ENCODE results near the gene MEA1. TPM values are rescaled to one million over a fixed set of nuclear protein-coding genes. Genes with fewer than 3 reads are reported as not detected.

MEA1 gene
- total and polyA plus RNA-seq, 10 of the 15 experiments (the other 5 are each of a cell fraction or from before 2014, with no cell fraction given), result 59.1 to 148 (median 96.4) TPM

DNA sequence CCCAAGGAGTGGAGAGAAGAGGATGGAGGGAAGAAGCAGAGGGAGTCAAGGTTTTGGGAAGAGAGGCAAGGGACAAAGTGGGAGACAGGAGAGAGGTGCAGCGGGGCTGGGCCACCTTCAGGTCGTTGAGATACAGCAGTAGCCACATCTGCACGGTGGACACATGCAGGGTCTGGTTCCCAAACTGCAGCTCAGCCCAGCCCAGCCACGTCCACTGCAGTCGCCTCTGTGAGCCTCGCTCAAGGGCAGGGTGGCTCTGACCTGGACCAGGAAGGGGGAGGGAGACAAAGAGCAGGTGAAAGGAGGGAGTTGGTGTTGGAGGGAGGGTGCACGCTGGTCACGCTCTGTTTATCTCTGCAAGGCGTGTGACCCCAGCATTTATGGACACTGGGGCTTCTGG, 25.0 kb upstream of the MEA1 start (continued):
- TF ChIP-seq, protein P1, sequence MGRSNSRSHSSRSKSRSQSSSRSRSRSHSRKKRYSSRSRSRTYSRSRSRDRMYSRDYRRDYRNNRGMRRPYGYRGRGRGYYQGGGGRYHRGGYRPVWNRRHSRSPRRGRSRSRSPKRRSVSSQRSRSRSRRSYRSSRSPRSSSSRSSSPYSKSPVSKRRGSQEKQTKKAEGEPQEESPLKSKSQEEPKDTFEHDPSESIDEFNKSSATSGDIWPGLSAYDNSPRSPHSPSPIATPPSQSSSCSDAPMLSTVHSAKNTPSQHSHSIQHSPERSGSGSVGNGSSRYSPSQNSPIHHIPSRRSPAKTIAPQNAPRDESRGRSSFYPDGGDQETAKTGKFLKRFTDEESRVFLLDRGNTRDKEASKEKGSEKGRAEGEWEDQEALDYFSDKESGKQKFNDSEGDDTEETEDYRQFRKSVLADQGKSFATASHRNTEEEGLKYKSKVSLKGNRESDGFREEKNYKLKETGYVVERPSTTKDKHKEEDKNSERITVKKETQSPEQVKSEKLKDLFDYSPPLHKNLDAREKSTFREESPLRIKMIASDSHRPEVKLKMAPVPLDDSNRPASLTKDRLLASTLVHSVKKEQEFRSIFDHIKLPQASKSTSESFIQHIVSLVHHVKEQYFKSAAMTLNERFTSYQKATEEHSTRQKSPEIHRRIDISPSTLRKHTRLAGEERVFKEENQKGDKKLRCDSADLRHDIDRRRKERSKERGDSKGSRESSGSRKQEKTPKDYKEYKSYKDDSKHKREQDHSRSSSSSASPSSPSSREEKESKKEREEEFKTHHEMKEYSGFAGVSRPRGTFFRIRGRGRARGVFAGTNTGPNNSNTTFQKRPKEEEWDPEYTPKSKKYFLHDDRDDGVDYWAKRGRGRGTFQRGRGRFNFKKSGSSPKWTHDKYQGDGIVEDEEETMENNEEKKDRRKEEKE (IDR thresholded peaks at IDR 0.05), result no peak
- TF ChIP-seq CHD4 (IDR thresholded peaks at IDR 0.05) (no peak), TCF3 (IDR thresholded peaks at IDR 0.05; ENCODE audit: borderline replicate concordance, insufficient read depth, low read depth, low read length) (no peak), STAT1 (conservative IDR thresholded peaks at IDR 0.05) (no peak), SIN3A (IDR thresholded peaks at IDR 0.05; ENCODE audit: low read depth, low read length) (no peak), NRF1 (conservative IDR thresholded peaks at IDR 0.05; ENCODE audit: low read depth, low read length) (no peak), RB1 (IDR thresholded peaks at IDR 0.05; ENCODE audit: borderline replicate concordance) (no peak)
- TF ChIP-seq, protein P2, sequence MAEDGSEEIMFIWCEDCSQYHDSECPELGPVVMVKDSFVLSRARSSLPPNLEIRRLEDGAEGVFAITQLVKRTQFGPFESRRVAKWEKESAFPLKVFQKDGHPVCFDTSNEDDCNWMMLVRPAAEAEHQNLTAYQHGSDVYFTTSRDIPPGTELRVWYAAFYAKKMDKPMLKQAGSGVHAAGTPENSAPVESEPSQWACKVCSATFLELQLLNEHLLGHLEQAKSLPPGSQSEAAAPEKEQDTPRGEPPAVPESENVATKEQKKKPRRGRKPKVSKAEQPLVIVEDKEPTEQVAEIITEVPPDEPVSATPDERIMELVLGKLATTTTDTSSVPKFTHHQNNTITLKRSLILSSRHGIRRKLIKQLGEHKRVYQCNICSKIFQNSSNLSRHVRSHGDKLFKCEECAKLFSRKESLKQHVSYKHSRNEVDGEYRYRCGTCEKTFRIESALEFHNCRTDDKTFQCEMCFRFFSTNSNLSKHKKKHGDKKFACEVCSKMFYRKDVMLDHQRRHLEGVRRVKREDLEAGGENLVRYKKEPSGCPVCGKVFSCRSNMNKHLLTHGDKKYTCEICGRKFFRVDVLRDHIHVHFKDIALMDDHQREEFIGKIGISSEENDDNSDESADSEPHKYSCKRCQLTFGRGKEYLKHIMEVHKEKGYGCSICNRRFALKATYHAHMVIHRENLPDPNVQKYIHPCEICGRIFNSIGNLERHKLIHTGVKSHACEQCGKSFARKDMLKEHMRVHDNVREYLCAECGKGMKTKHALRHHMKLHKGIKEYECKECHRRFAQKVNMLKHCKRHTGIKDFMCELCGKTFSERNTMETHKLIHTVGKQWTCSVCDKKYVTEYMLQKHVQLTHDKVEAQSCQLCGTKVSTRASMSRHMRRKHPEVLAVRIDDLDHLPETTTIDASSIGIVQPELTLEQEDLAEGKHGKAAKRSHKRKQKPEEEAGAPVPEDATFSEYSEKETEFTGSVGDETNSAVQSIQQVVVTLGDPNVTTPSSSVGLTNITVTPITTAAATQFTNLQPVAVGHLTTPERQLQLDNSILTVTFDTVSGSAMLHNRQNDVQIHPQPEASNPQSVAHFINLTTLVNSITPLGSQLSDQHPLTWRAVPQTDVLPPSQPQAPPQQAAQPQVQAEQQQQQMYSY (CRISPR knock-in tag; IDR thresholded peaks at IDR 0.05), result no peak
